HL-60/S4 treated with retinoic acid at 250 ng/mL for 4 days and 3 days (cell line): Measurements from ENCODE around the gene MEOX1.

Source experiments
- in situ Hi-C: fragments of 300-500 bp; cut with MboI; formaldehyde crosslinking; loops from 2 replicates; pipeline ENCODE4 v1.7.0; 2022; ENCODE audit warnings: low sequenced_read_pairs

Gene MEOX1

GRCh38 chr17:43680461-43680860 lies 18.7 kb upstream of the MEOX1 start:
- in situ Hi-C loops, result no loop called here

DNA sequence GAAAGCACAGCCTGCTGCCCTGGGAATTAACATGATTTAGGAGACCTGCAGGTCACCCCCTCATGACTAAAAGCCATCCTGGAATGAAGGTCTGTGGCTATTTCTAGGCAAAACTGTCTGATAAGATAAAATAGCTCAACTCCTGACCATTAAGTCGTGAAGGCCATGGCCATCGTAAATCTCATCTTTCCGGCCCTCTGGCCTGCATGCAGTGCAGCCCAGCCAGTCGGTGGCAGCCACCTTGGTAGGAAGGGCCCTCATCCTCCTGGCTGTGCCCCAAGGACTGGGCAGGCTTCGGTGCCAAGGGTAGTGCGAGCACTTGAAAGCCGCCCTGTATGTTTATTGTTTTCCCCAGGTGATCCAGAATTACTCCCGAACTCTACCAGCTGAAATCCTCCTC lies 18.2 kb upstream of the MEOX1 start:
- in situ Hi-C loops, result no loop called here

GRCh38 chr17:43679401-43679800 lies 17.7 kb upstream of the MEOX1 start:
- in situ Hi-C loops, result no loop called here

DNA sequence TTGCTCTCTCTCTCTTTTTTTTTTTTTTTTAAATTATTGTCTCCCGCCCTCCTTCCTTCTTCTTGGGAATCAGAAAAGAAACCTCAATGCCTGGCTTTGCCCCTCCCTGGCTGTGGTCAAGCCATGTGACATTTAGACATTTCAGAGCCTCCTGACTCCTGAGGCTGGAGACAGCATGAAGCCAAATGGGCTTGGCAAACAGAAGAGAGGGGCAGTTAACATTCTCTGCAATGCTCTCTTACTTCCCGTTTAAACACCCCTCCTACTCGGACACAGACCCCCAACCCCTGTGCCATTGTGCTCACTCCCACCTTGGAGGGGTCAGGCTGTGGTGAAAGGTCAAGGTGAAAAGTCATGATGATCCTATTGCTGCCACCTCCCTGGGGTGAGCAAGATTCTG lies 14.7 kb upstream of the MEOX1 start:
- in situ Hi-C loops, result no loop called here

GRCh38 chr17:43674394-43674793 lies 12.7 kb upstream of the MEOX1 start:
- in situ Hi-C loops, result loop anchor here (5.0 kb wide), 1 partner anchor 92 kb away; no protein-coding TSS in a partner anchor

DNA sequence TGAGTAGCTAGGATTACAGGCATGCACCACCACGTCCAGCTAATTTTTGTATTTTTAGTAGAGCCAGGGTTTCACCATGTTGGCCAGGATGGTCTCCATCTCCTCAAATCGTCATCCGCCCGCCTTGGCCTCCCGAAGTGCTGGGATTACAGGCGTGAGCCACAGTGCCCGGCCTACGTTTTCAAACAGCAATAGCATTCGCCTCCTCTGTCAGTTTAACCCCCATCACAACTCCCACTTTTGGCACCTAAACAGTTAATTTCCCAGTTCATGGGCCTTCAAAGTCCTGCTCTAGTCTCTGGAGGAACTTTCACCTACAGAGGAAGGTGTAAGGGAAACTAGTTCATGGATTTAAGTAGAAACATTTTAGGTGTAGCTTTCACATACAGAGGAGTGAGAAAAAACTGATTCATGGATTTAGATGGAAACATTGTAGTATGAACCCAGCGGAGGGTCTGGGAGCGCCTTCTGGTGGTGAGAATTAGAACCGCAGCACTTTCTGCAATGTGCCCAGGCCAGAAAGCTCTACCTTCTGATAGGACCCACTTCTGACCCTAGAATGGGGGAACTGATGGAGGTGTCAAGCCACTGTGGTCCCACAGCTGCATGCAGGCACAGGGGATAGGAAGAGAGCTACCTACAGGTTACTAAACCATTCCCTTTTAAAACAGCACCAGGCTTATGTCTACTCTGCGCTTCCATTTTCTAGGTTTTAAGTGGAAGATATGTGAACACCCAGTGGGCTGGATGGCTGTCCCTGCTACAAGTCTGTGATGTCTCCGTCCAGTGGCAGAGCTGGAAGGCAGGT lies 12.0 kb upstream of the MEOX1 start:
- in situ Hi-C loops, result loop anchor here (5.0 kb wide), 1 partner anchor 91 kb away; no protein-coding TSS in a partner anchor

DNA sequence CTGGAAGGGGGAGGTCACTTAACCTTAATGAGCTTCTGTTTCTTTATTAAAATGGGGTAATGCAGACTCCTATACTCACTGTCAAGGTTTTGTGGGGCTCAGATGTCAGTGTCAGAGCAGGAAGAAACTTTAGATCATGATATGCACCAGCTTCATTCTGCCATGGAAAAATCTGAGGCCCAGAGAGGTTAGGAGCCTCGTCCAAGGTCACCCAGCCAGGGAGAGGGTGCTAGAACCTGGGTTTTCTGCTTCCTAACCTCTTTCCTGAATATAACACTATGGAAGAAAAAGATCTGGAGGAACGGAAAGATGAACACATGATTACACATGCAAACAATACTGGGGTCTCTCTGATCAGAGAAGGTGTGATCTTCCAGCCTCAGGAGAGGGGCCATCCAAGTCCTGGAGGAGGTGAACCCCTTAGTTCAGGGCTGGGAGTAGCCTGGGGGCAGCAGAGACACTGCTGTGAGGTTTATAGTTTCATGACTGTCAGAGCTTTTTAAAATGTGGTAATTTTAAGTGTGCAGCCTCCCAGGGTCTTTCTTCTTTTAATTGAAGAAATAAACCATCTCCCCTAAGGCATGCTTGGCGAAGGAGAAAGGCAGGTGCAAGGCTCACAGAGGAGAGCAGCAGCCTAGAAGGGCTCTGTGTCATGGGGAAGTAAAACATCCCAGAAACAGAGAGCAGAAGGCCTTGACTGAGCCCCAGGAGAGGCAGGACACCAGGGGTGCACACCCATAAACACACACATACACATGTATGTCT lies 10.2 kb upstream of the MEOX1 start:
- in situ Hi-C loops, result loop anchor here (5.0 kb wide), 1 partner anchor 90 kb away; no protein-coding TSS in a partner anchor

- in situ Hi-C loops, result loop anchor here (5.0 kb wide), 1 partner anchor 89 kb away; no protein-coding TSS in a partner anchor
Measured at GRCh38 chr17:43671031-43671692, 9.4 kb upstream of the MEOX1 start.

DNA sequence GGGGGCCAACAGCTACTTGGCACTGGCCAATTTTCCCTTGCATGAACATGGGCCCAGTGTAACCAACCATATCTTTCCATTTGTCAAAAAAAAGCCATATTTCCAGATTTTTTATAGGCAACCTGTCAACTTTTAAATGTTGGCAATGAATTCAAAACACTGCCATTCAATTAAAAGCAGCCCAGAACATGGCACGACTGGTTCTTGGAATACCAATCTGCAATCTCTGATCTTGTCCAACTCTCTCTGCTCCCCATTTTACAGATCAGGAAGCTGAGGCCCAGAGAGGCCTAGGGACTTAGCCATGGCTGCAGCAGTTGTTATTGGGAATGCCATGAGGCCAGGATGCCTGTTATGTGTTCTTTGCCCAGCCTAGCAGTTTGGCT lies 8.9 kb upstream of the MEOX1 start:
- in situ Hi-C loops, result loop anchor here (5.0 kb wide), 1 partner anchor 88 kb away; no protein-coding TSS in a partner anchor

DNA sequence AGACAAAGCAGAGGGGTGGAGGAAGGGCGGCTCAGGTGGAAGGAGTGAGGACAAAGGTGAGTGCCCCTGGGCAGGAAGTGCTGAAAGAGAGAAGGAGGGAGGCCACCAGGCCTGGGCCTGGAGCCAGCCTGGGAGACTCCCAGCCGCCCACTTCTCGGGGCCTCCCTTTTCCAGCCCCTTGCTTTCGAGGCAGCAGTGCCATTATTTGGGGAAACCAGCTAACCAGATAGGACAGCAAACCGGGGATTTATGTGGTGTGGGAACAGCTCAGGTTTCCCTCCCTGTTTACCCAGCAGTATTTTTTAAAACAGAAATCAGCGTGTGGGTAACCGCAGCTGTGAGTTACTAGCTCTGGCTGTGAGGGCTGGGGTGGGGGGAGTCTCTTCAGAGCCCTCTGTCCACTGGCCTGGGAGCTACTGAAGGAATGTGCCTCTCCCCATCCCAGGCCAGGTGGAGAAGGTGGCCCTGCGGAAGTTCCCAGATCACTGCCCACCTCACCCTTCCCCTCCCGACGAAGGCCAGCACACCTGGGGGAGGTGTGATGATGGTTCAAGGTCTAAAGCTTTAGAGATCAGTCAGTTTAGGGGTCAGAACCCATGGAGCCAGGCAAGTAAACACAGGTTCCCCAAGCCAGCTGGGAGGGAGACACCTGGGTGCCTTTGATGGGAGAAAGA lies 8.4 kb upstream of the MEOX1 start:
- in situ Hi-C loops, result loop anchor here (5.0 kb wide), 1 partner anchor 88 kb away; no protein-coding TSS in a partner anchor

DNA sequence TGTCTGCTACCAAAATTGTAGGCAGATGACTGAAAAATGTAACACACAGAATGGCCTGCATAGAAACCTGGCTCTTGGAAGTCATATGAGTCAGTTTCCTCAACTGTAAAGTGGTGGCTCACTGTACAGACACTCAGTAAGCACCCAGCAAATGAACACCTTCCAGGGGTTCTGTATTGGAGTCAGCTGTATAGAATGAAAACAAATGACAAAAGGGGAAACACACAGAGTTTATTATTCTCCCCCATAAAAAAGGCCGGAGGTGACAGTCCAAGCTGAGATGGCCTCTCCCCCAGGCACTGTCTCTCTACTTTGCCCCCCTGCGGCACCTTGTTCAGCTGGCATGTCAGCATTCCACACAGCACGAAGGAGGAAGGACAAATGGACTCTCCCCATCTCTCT lies 6.2 kb upstream of the MEOX1 start:
- in situ Hi-C loops, result no loop called here

DNA sequence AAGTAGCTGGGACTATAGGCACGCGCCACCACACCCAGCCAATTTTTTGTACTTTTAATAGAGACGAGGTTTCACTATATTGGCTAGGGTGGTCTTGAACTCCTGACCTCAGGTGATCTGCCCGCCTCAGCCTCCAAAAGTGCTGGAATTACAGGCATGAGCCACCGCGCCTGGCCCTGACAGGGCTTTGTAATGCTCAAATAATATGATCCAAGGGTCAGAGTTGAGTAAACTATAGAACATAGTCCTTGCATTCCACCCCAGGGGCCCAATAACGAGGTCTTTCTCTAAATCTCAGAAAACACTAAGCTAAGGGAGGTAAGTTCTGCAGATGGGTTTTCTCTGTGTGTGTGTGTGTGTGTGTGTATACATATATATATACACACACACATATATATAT lies 5.8 kb upstream of the MEOX1 start:
- in situ Hi-C loops, result no loop called here

GRCh38 chr17:43665937-43666236 lies 4.2 kb upstream of the MEOX1 start:
- in situ Hi-C loops, result no loop called here

- in situ Hi-C loops, result no loop called here
Measured at GRCh38 chr17:43665084-43665936, 3.6 kb upstream of the MEOX1 start.

GRCh38 chr17:43664096-43664495 lies 2.4 kb upstream of the MEOX1 start:
- in situ Hi-C loops, result no loop called here

GRCh38 chr17:43663383-43663782 lies 1.7 kb upstream of the MEOX1 start:
- in situ Hi-C loops, result no loop called here

- in situ Hi-C loops, result no loop called here
Measured at GRCh38 chr17:43662413-43663141, 855 bp upstream of the MEOX1 start.

GRCh38 chr17:43660816-43661493 lies 767 bp downstream of the MEOX1 start:
- in situ Hi-C loops, result no loop called here
